GM23248 (cell line): ENCODE data around the gene ANXA7. TPM values are rescaled to one million over a fixed set of nuclear protein-coding genes. Genes with fewer than 3 reads are reported as not detected.

Experiments
- DNase-seq: peaks from one replicate; pipeline ENCODE4 v3.0.0-alpha.2; 2015
- H2AFZ ChIP-seq: fragments of 200-600 bp; sonication (generic); 2 replicates; pipeline ENCODE4 v1.6.1; 2016; ENCODE audit warnings: antibody characterized with exemption
- H3F3A ChIP-seq: fragments of 200-600 bp; sonication (generic); 2 replicates; pipeline ENCODE4 v1.6.1; 2016; ENCODE audit warnings: mild to moderate bottlenecking, antibody characterized with exemption, mixed run types; ENCODE audit not compliant: insufficient read depth
- H3K27ac ChIP-seq: fragments of 200-600 bp; sonication (generic); 2 replicates; pipeline ENCODE4 v1.5.1; 2016; ENCODE audit warnings: mild to moderate bottlenecking
- H3K27me3 ChIP-seq: fragments of 200-600 bp; sonication (generic); replicated peaks from 2 replicates; pipeline ENCODE4 v1.6.1; 2016; ENCODE audit warnings: mild to moderate bottlenecking; ENCODE audit not compliant: insufficient read depth
- H3K36me3 ChIP-seq: fragments of 200-600 bp; sonication (generic); 2 replicates; pipeline ENCODE4 v1.6.1; 2016; ENCODE audit warnings: low read depth, mild to moderate bottlenecking
- H3K4me1 ChIP-seq: fragments of 200-600 bp; sonication (generic); 2 replicates; pipeline ENCODE4 v1.6.1; 2016; ENCODE audit warnings: mild to moderate bottlenecking; ENCODE audit not compliant: insufficient read depth
- H3K4me2 ChIP-seq: fragments of 200-600 bp; sonication (generic); one replicate; pipeline ENCODE4 v1.6.1; 2016; ENCODE audit warnings: mild to moderate bottlenecking; ENCODE audit not compliant: unreplicated experiment
- H3K4me3 ChIP-seq: fragments of 200-600 bp; sonication (generic); 2 replicates; pipeline ENCODE4 v1.5.1; 2016; ENCODE audit warnings: mild to moderate bottlenecking
- H3K79me2 ChIP-seq: fragments of 200-600 bp; sonication (generic); 2 replicates; pipeline ENCODE4 v1.6.1; 2016; ENCODE audit warnings: mild to moderate bottlenecking; ENCODE audit not compliant: insufficient read depth
- H3K9ac ChIP-seq: fragments of 200-600 bp; sonication (generic); 2 replicates; pipeline ENCODE4 v1.6.1; 2016; ENCODE audit warnings: mild to moderate bottlenecking
- H3K9me2 ChIP-seq: fragments of 200-600 bp; sonication (generic); 2 replicates; pipeline ENCODE4 v1.6.1; 2016; ENCODE audit warnings: mixed run types, mild to moderate bottlenecking, moderate library complexity; ENCODE audit not compliant: insufficient read depth
- H3K9me3 ChIP-seq: fragments of 200-600 bp; sonication (generic); one replicate; pipeline ENCODE4 v1.6.1; 2017; ENCODE audit warnings: low read depth
- H4K20me1 ChIP-seq: fragments of 200-600 bp; sonication (generic); 2 replicates; pipeline ENCODE4 v1.6.0; 2016; ENCODE audit not compliant: insufficient read depth
- EZH2 ChIP-seq: fragments of 200-600 bp; sonication (generic); IDR thresholded peaks from 2 replicates; pipeline ENCODE4 v1.6.1; 2018; ENCODE audit warnings: antibody characterized with exemption, mild to moderate bottlenecking; ENCODE audit not compliant: insufficient read depth, poor library complexity, severe bottlenecking
- EZH2phosphoT487 ChIP-seq: fragments of 200-600 bp; sonication (generic); IDR thresholded peaks from 2 replicates; pipeline ENCODE4 v1.6.1; 2018; ENCODE audit warnings: antibody characterized with exemption, moderate library complexity, mild to moderate bottlenecking, low read depth; ENCODE audit not compliant: insufficient read depth
- WGBS, 2 experiments: methylation state at CpG; one replicate each; pipeline ENCODE4 v1.1.6; 2015 to 2017; ENCODE audit warnings: low lambda C conversion rate in 2 of 2, low coverage in 1 of 2; ENCODE audit errors: missing lambda C conversion rate in 2 of 2; 5-methylcytosine and 5-hydroxymethylcytosine counted together
- in situ Hi-C: fragments of 300-500 bp; cut with MboI; formaldehyde crosslinking; loops from 2 replicates; pipeline ENCODE4 v1.15.0; 2020
- polyA plus RNA-seq: library from polyadenylated mRNA; unstranded; fragments of >200 nt; fragmentation: Nextera tagmentation; extraction: Ambion mirVana; gene quantifications from 2 replicates; pipeline ENCODE4 v1.2.1, GENCODE V29; 2016
- total RNA-seq: library from RNA; depleted of rRNA; stranded (reverse); fragments of >200 nt; shearing (Covaris generic); gene quantifications from 2 replicates; pipeline ENCODE4 v1.2.3, GENCODE V29; 2014

Gene ANXA7
- total and polyA plus RNA-seq, 2 experiments from 2014 or later: 152 to 167 TPM

DNA sequence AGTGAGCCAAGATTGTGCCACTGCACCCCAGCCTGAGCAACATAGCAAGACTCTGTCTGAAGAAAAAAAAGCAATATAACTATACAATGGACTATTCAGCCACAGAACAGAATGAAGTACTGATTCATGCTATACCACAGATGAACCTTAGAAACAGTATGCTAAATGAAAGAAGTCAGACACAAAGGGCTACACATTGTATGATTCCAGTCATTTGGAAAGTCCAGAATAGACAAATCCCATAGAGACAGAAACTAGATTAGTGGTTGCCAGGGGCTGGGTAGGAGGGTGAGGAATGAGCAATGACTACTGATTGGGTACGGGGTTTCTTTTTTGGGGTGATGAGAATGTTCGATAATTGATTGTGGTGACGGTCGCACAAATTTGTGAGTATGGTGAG is 45.6 kb downstream of the ANXA7 start:
- H3K79me2 ChIP-seq: no peaks in the 10 kb centered on the region
- H3F3A ChIP-seq: 0 out of 2 replicates have a peak, but pooled peaks cover 4% of the 10 kb centered on the region
- H2AFZ ChIP-seq: no peak overlapping the region
- H3K27me3 ChIP-seq: no peaks in the 10 kb centered on the region
- H3K9me3 ChIP-seq: no peaks in the 10 kb centered on the region
- WGBS, 2 experiments: 97 to 100% methylated on average over 4 of the region's 4 CpGs
- in situ Hi-C loops: no loop called here
- H3K4me2 ChIP-seq: no peak overlapping the region
- H3K4me3 ChIP-seq: no peak overlapping the region
- no peak for TF ChIP-seq EZH2phosphoT487
- TF ChIP-seq EZH2: no peak
- peaks cover 56% of the 10 kb centered on the region for H3K36me3 ChIP-seq
- no peak overlapping the region for H3K9ac ChIP-seq
- H3K9me2 ChIP-seq: no peaks in the 10 kb centered on the region
- no peaks in the 10 kb centered on the region for H4K20me1 ChIP-seq
- no peak overlapping the region for H3K27ac ChIP-seq
- no peaks in the 10 kb centered on the region for H3K4me1 ChIP-seq
- no peak for DNase-seq

DNA sequence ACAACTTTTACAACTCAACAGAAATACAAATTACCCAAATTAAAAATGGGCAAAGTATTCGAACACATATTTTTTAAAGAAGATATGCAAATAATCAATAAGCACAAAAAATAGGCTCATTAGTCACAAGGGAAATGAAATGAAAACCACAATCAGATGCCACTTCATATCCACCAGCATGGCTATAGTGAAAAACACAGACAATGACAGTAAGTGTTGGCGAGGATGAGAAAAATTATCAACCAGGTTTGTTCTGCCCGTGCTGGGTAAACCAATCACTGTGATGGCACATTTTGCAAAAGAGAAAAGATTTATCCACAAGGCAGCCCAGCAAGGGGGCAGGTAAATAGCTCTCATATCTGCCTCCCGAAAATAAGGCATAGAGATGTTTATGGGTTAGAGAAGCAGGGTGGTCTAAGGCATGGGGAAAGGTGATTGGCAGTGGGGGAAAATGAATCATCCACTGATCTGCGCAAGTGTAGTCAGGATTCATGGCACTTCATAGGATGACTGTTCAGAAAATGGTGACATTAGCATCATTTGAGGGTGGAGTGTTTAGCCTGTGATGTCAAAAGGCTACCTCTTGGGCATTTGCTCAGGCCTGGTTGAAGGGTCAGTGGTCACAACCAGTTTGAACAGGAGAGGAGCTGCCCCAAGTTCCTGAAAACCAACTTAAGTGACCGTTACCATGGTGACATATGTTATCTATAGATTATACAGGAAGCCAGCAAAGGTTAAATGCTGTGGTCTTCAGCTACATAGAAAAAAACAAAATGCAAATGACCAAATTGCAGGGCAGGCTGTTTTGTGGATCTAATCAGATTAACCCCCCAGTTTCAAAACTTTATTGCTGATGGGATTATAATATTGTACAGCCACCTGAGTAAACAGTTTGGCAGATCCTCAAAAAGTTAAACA is 47.2 kb downstream of the ANXA7 start:
- no peaks in the 10 kb centered on the region for H3K79me2 ChIP-seq
- DNase-seq: no peak
- H3K9me2 ChIP-seq: no peaks in the 10 kb centered on the region
- H3K4me1 ChIP-seq: no peaks in the 10 kb centered on the region
- H3F3A ChIP-seq: peaks cover 18% of the 10 kb centered on the region
- peaks cover 61% of the 10 kb centered on the region for H3K36me3 ChIP-seq
- in situ Hi-C loops: no loop called here
- no peak overlapping the region for H3K4me3 ChIP-seq
- no peak for TF ChIP-seq EZH2phosphoT487
- TF ChIP-seq EZH2: no peak
- 87 to 92% methylated on average over 6 of the region's 6 CpGs for WGBS, 2 experiments
- H4K20me1 ChIP-seq: no peaks in the 10 kb centered on the region
- no peak overlapping the region for H3K27ac ChIP-seq
- H2AFZ ChIP-seq: no peak overlapping the region
- H3K4me2 ChIP-seq: no peak overlapping the region
- H3K27me3 ChIP-seq: no peaks in the 10 kb centered on the region
- H3K9me3 ChIP-seq: no peaks in the 10 kb centered on the region
- no peak overlapping the region for H3K9ac ChIP-seq

DNA sequence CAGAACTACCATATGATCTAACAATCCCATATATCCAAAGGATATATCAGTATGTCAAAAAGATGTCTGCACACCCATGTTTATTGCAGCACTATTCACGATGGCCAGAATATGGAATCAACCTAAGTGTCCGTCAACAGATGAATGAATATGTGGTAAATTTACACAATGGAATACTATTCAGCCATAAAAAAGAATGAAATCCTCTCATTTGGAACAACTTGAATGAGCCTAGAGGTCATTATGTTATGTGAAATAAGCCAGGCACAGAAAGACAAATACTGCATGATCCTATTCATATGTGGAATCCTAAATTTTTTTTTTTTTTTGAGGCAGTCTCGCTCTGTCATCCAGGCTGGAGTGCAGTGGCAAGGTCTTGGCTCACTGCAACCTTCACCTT is 48.9 kb downstream of the ANXA7 start:
- no peaks in the 10 kb centered on the region for H4K20me1 ChIP-seq
- H3K9ac ChIP-seq: no peak overlapping the region
- no peaks in the 10 kb centered on the region for H3K9me3 ChIP-seq
- WGBS, 2 experiments: 96 to 99% methylated on average over 3 of the region's 3 CpGs
- no peaks in the 10 kb centered on the region for H3K4me1 ChIP-seq
- H3K4me2 ChIP-seq: no peak overlapping the region
- peaks cover 48% of the 10 kb centered on the region for H3K36me3 ChIP-seq
- peaks cover 23% of the 10 kb centered on the region for H3F3A ChIP-seq
- H3K27ac ChIP-seq: no peak overlapping the region
- H3K79me2 ChIP-seq: no peaks in the 10 kb centered on the region
- DNase-seq: no peak
- no peaks in the 10 kb centered on the region for H3K27me3 ChIP-seq
- TF ChIP-seq EZH2 (no peak), EZH2phosphoT487 (no peak)
- in situ Hi-C loops: no loop called here
- no peak overlapping the region for H3K4me3 ChIP-seq
- H3K9me2 ChIP-seq: no peaks in the 10 kb centered on the region
- H2AFZ ChIP-seq: no peak overlapping the region

DNA sequence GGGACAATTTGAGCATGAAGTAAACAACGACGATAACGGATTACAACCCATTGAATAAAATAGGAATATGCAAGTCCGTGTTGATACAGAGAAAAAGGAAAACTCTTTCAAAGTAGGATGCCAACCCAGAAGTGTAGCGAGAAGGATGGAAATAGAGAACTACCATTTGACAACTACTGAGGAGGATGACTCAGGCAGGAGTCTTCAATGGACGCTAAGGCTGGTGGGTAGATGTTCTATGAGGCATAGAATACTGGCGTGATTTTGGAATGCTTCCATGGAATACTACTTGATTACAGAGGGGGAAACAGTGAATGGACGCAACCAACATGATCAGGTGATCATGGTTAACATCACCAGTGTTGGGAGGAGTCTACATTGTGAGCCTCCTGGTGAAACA is 54.4 kb downstream of the ANXA7 start:
- H3K27me3 ChIP-seq: no peaks in the 10 kb centered on the region
- TF ChIP-seq EZH2: no peak
- no peak for TF ChIP-seq EZH2phosphoT487
- no peak overlapping the region for H3K27ac ChIP-seq
- peak overlapping the region; percentile 87; the same call in 1 of the 2 replicates for H3K9ac ChIP-seq
- H3K79me2 ChIP-seq: no peaks in the 10 kb centered on the region
- no peaks in the 10 kb centered on the region for H3K4me1 ChIP-seq
- H3K36me3 ChIP-seq: peaks cover 10% of the 10 kb centered on the region; the same call in 1 of the 2 replicates
- H4K20me1 ChIP-seq: no peaks in the 10 kb centered on the region
- peak overlapping the region; percentile 88 for H3K4me2 ChIP-seq
- no peaks in the 10 kb centered on the region for H3K9me2 ChIP-seq
- peak overlapping the region; percentile 84 for H3K4me3 ChIP-seq
- WGBS, 2 experiments: 65 to 67% methylated on average over 8 of the region's 8 CpGs
- peak overlapping the region; percentile 90 for H2AFZ ChIP-seq
- H3K9me3 ChIP-seq: no peaks in the 10 kb centered on the region
- H3F3A ChIP-seq: peaks cover 29% of the 10 kb centered on the region
- in situ Hi-C loops: no loop called here
- peak; percentile 16 for DNase-seq
